Hypothalamus (tissue), 51 donors: ENCODE measurements around the gene DHX35.

ENCODE experiments used
- DNase-seq, 51 donors: peaks; one replicate each; lab custom pipeline; 2025; lab: John Stamatoyannopoulos, UW

DHX35 gene

GRCh38 chr20:39013662-39014109 lies 51.5 kb downstream of the DHX35 start:
- no peak for DNase-seq

- no peak for DNase-seq
These were observed 53.9 kb downstream of the DHX35 start for GRCh38 chr20:39016041-39016440.

- DNase-seq, result no peak
These were observed 54.4 kb downstream of the DHX35 start for GRCh38 chr20:39016506-39016905.

- no peak for DNase-seq
These were observed 56.9 kb downstream of the DHX35 start for GRCh38 chr20:39019027-39019426.

- no peak for DNase-seq
These were observed 57.7 kb downstream of the DHX35 start for GRCh38 chr20:39019805-39020325.

- no peak for DNase-seq
These were observed 59.6 kb downstream of the DHX35 start for GRCh38 chr20:39021748-39022147.

GRCh38 chr20:39025883-39026282 lies 63.7 kb downstream of the DHX35 start:
- no peak for DNase-seq

GRCh38 chr20:39029364-39029763 lies 67.2 kb downstream of the DHX35 start:
- DNase-seq, result no peak

GRCh38 chr20:39032997-39033396 lies 70.9 kb downstream of the DHX35 start:
- no peak for DNase-seq

GRCh38 chr20:39036011-39036410 lies 73.9 kb downstream of the DHX35 start:
- DNase-seq, result no peak

GRCh38 chr20:39036851-39037250 lies 74.7 kb downstream of the DHX35 start:
- no peak for DNase-seq

GRCh38 chr20:39038047-39038446 lies 75.9 kb downstream of the DHX35 start:
- DNase-seq, result no peak

GRCh38 chr20:39038495-39038894 lies 76.4 kb downstream of the DHX35 start:
- no peak for DNase-seq

- DNase-seq, result no peak
These were observed 77.1 kb downstream of the DHX35 start for GRCh38 chr20:39039261-39039660.

GRCh38 chr20:39040116-39040515 lies 78.0 kb downstream of the DHX35 start:
- DNase-seq, result no peak

- no peak for DNase-seq
These were observed 78.9 kb downstream of the DHX35 start for GRCh38 chr20:39041067-39041466.

GRCh38 chr20:39042279-39043150 lies 80.4 kb downstream of the DHX35 start:
- no peak for DNase-seq

GRCh38 chr20:39044501-39044900 lies 82.4 kb downstream of the DHX35 start:
- DNase-seq, result no peak

GRCh38 chr20:39045676-39046075 lies 83.5 kb downstream of the DHX35 start:
- no peak for DNase-seq

GRCh38 chr20:39047417-39047985 lies 85.4 kb downstream of the DHX35 start:
- DNase-seq, result no peak

GRCh38 chr20:39048000-39048696 lies 86.0 kb downstream of the DHX35 start:
- peak in 48 of 51 donors; percentile 10 to 86 (median 52) for DNase-seq
